GM12878 (cell line): ENCODE data around the gene PIEZO2. TPM values are rescaled to one million over a fixed set of nuclear protein-coding genes. Genes with fewer than 3 reads are reported as not detected.

Source experiments
- ATAC-seq: fragments of 200-7000 bp; cut with Tn5 transposase; 3 replicates; pipeline ENCODE4 v1.9.1; 2020; ENCODE audit warnings: mild to moderate bottlenecking, moderate library complexity
- BruUV-seq: library from RNA; stranded (reverse); fragments of 400-500 nt; replicated peaks from 2 replicates; lab custom pipeline; 2021; lab: Mats Ljungman, UMichigan
- CTCF ChIA-PET: fragments of 300-600 bp; sonication (Branson Sonifier 250); formaldehyde crosslinking; extraction: SDS; loops from one replicate; lab custom pipeline; 2021; ENCODE audit warnings: inconsistent platforms; lab: Yijun Ruan, JAX
- POLR2A ChIA-PET: fragments of 350-600 bp; formaldehyde crosslinking; extraction: SDS; loops from one replicate; lab custom pipeline; 2021; ENCODE audit warnings: inconsistent platforms; lab: Charles Lee
- RAD21 ChIA-PET: fragments of 300-600 bp; sonication (Branson Sonifier 250); formaldehyde crosslinking; loops from one replicate; lab custom pipeline; 2023; ENCODE audit warnings: antibody characterized with exemption; ENCODE audit not compliant: unreplicated experiment; lab: Charles Lee
- SMC1A ChIA-PET: fragments of 300-600 bp; sonication (Branson Sonifier 250); formaldehyde crosslinking; loops from one replicate; lab custom pipeline; 2023; ENCODE audit not compliant: unreplicated experiment, uncharacterized antibody; lab: Charles Lee
- DNase-seq: peaks from one replicate; pipeline ENCODE4 v3.0.0-alpha.2; 2011; ENCODE audit warnings: low read depth, low spot score
- FAIRE-seq: peaks from 3 replicates; lab custom pipeline; 2011; peaks lifted over from hg19 to GRCh38; lab: Jason Lieb, UNC
- H2AFZ ChIP-seq: 2 replicates; pipeline ENCODE4 v1.6.0; 2011; ENCODE audit warnings: low read depth, low read length, control low read depth; ENCODE audit not compliant: control insufficient read depth
- H3K27ac ChIP-seq: 2 replicates; pipeline ENCODE4 v1.5.1; 2011; ENCODE audit warnings: control low read depth; ENCODE audit not compliant: control insufficient read depth, insufficient read depth
- H3K27me3 ChIP-seq, 2 experiments: replicated peaks in 1 of 2; 2 replicates each; pipeline versions ENCODE4 v1.6.0 to v1.6.1; 2011; ENCODE audit warnings: low read length in 1 of 2; ENCODE audit not compliant: control insufficient read depth in 2 of 2, insufficient read depth in 2 of 2
- H3K36me3 ChIP-seq, 2 experiments: 2 replicates each; pipeline ENCODE4 v1.5.1; 2011; ENCODE audit warnings: low read length in 1 of 2; ENCODE audit not compliant: control insufficient read depth in 2 of 2, insufficient read depth in 2 of 2
- H3K4me1 ChIP-seq: 2 replicates; pipeline ENCODE4 v1.6.1; 2011; ENCODE audit warnings: mild to moderate bottlenecking, low read length, moderate library complexity, mixed read lengths; ENCODE audit not compliant: control insufficient read depth, insufficient read depth
- H3K4me2 ChIP-seq: 2 replicates; pipeline ENCODE4 v1.6.0; 2011; ENCODE audit warnings: control low read depth; ENCODE audit not compliant: control insufficient read depth, insufficient read depth
- H3K4me3 ChIP-seq: fragments of 200-600 bp; sonication (generic); 2 replicates; pipeline ENCODE4 v1.5.1; 2016
- H3K79me2 ChIP-seq: 2 replicates; pipeline ENCODE4 v1.6.0; 2011; ENCODE audit warnings: low read length; ENCODE audit not compliant: control insufficient read depth, insufficient read depth
- H3K9ac ChIP-seq: 2 replicates; pipeline ENCODE4 v1.8.0; 2011; ENCODE audit warnings: low read length, control low read depth, mixed read lengths; ENCODE audit not compliant: control insufficient read depth, insufficient read depth
- H3K9me3 ChIP-seq: replicated peaks from 3 replicates; pipeline ENCODE4 v1.5.1; 2011; ENCODE audit warnings: mild to moderate bottlenecking, low read length; ENCODE audit not compliant: control insufficient read depth, insufficient read depth
- H4K20me1 ChIP-seq: 2 replicates; pipeline ENCODE4 v1.6.0; 2011; ENCODE audit not compliant: control insufficient read depth, insufficient read depth
- CBFB ChIP-seq: IDR thresholded peaks from 2 replicates; pipeline ENCODE4 v1.6.1; 2016; ENCODE audit warnings: antibody characterized with exemption, low read depth
- MAX ChIP-seq: IDR thresholded peaks from 2 replicates; pipeline ENCODE4 v1.6.1; 2012; ENCODE audit warnings: low read depth, low read length, improper control_type of control experiment
- RAD21 ChIP-seq: IDR thresholded peaks from 2 replicates; pipeline ENCODE4 v1.6.1; 2011; ENCODE audit warnings: mild to moderate bottlenecking, low read depth, low read length, moderate library complexity; ENCODE audit not compliant: insufficient read depth
- SKIL ChIP-seq: fragments of 450-650 bp; IDR thresholded peaks from 2 replicates; pipeline ENCODE4 v1.6.1; 2017; ENCODE audit warnings: mild to moderate bottlenecking, low read depth, inconsistent platforms; ENCODE audit not compliant: poor library complexity, severe bottlenecking
- USF2 ChIP-seq: IDR thresholded peaks from 2 replicates; pipeline ENCODE4 v1.6.1; 2011; ENCODE audit warnings: low read depth, low read length, improper control_type of control experiment, borderline replicate concordance
- ZNF274 ChIP-seq: IDR thresholded peaks from one replicate; pipeline ENCODE4 v1.8.0; 2011; ENCODE audit not compliant: insufficient read length, insufficient read depth
- ZSCAN29 ChIP-seq: fragments of 450-650 bp; IDR thresholded peaks from 2 replicates; pipeline ENCODE4 v1.6.1; 2017; ENCODE audit warnings: mild to moderate bottlenecking, moderate library complexity
- WGBS: methylation state at CpG from one replicate; pipeline ENCODE4 v1.1.6; 2016; ENCODE audit warnings: low lambda C conversion rate; ENCODE audit not compliant: insufficient replicate concordance, insufficient coverage; ENCODE audit errors: missing lambda C conversion rate; 5-methylcytosine and 5-hydroxymethylcytosine counted together
- in situ Hi-C: fragments of 300-500 bp; cut with MboI; formaldehyde crosslinking; loops from 9 replicates; pipeline ENCODE4 v1.14.3; 2018; ENCODE audit warnings: mixed read lengths
- intact Hi-C: fragments of 100-400 bp; cut with micrococcal nuclease; formaldehyde crosslinking; loops from one replicate; pipeline ENCODE4 v1.14.2; 2022; ENCODE audit not compliant: unreplicated experiment
- polyA plus RNA-seq, 11 experiments: library from polyadenylated mRNA; depleted of rRNA in 4 of 11; unstranded in 6 of 11; stranded (reverse) in 5 of 11; fragments of >200 nt; fragmentation: Nextera tagmentation in 4 of 11; fragmentation: Illumina TruSeq in 1 of 11; extraction: Ambion mirVana in 4 of 11; extraction: Trizol in 1 of 11; gene quantifications; 1 replicate in 1 of 11; 2 replicates in 10 of 11; pipeline versions ENCODE4 v1.2.1 to v1.2.3, GENCODE V29; 2011 to 2016; ENCODE audit warnings: inconsistent platforms in 2 of 11, missing spikeins in 2 of 11, low read depth in 1 of 11
- total RNA-seq, 4 experiments: library from RNA; depleted of rRNA in 3 of 4; stranded (reverse); fragments of >200 nt in 3 of 4; fragmentation: Illumina TruSeq in 1 of 4; extraction: Trizol in 1 of 4; gene quantifications; 2 replicates each; pipeline versions ENCODE4 v1.2.1 to v1.2.3, GENCODE V29; 2013 to 2021

Gene PIEZO2
- total and polyA plus RNA-seq, 10 of the 15 experiments (the other 5 are each of a cell fraction or from before 2014, with no cell fraction given) = 6.7 to 42.3 (median 27.4) TPM

- TF ChIP-seq SKIL = no peak
- no peak for TF ChIP-seq ZSCAN29
- no peak for TF ChIP-seq CBFB
- TF ChIP-seq MAX = no peak
- TF ChIP-seq RAD21 = no peak
- TF ChIP-seq ZNF274 = no peak
These were observed 288.4 kb downstream of the PIEZO2 start (continued) for GRCh38 chr18:10860928-10861327.

GRCh38 chr18:10860382-10860781 is 289.0 kb downstream of the PIEZO2 start:
- Histone ChIP-seq H3K79me2 (no peaks in the 10 kb centered on the region), H3K27me3 (no peaks in the 10 kb centered on the region), H3K9me3 (no peaks in the 10 kb centered on the region; the same call in 2 of the 3 replicates), H3K4me1 (no peaks in the 10 kb centered on the region), H3K9ac (no peak overlapping the region), H3K27ac (no peak overlapping the region), H4K20me1 (no peaks in the 10 kb centered on the region), H2AFZ (no peak overlapping the region), H3K36me3 (peaks cover 0 to 5% of the 10 kb centered on the region in 2 experiments; a peak in 1 of 4 replicates), H3K4me2 (no peak overlapping the region), H3K4me3 (no peak overlapping the region)
- RAD21 ChIA-PET = interaction anchor here (1.1 to 2.1 kb wide), 3 partner anchors 9 to 294 kb away, joined by 4 to 8 read pairs (median 6); no protein-coding TSS in a partner anchor
- ATAC-seq (no peak), FAIRE-seq (no peak), DNase-seq (no peak)
- CTCF ChIA-PET = interaction anchor here (1.1 to 2.1 kb wide), 2 partner anchors 23 to 30 kb away, joined by 3 to 11 read pairs; no protein-coding TSS in a partner anchor
- POLR2A ChIA-PET = no interaction called here
- in situ Hi-C loops (no loop called here), intact Hi-C loops (no loop called here)
- BruUV-seq = no TSS peak
- TF ChIP-seq USF2 = no peak
- SMC1A ChIA-PET = interaction anchor here (0.7 to 1.9 kb wide), 7 partner anchors 9 to 294 kb away, joined by 3 to 10 read pairs (median 6); no protein-coding TSS in a partner anchor
- WGBS = 73% methylated on average over 4 of the region's 4 CpGs
